T1000 (cell line): Measurements from ENCODE around the gene SSBP4.

Experiments
- DNase-seq: peaks from one replicate; lab custom pipeline; 2025; ENCODE audit warnings: mixed read lengths; lab: John Stamatoyannopoulos, UW

Gene SSBP4

DNA sequence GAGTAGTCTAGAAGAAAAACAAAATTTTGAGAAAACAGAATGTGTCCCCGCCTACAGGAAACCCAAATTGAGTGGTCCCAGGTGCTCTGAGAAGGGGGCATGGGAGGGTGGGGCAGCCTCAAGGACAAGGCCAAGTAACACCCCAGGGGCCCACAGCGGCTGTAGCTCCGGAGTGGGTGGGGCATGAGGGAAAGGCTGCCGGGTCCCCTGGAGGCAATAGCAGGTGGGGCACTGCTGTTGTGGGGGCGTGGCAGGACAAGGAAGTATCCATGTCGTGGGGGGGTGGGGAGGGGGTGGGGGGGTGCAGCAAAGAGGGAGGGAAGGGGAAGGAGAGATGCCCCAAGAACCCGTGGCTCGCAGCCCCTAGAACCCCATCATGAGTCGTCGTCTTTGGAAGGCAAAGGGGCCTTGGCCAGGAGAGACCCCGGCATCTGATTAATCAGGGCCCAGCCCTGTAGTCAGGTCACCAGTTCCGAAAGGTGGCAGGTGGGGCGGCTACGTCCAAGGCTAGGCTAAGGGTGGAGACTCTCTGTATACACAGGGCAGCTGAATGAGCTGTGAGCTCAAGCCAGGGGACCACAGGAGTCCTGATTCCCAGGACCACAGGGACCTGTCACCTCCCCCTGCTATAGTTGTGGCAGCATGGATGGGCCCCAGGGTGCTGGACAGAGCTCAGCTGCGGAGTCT lies 26.2 kb downstream of the SSBP4 start:
- DNase-seq = no peak

- no peak for DNase-seq
Observed at GRCh38 chr19:18446145-18446810, 27.1 kb downstream of the SSBP4 start.

- no peak for DNase-seq
Observed at GRCh38 chr19:18446811-18447359, 27.7 kb downstream of the SSBP4 start.

DNA sequence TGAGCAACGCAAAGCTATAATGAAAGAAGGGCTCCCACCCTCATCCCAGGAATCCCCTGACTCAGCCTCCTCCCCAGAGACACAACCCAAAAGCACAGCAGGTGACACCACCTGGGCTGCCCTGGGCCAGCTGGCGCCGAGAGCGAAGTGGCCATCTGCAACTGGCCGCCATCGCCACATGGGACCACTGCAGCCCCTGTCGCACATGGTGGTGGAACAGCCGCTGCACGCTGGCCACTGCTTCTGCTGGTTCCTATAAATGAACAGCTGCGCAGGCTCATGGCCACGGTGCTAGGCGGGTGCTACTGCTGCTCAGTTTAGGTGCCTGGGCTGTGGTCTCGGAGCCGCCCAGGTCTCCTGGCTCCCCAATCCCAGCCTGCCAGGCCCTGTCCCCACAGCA lies 30.4 kb downstream of the SSBP4 start:
- DNase-seq = no peak

DNA sequence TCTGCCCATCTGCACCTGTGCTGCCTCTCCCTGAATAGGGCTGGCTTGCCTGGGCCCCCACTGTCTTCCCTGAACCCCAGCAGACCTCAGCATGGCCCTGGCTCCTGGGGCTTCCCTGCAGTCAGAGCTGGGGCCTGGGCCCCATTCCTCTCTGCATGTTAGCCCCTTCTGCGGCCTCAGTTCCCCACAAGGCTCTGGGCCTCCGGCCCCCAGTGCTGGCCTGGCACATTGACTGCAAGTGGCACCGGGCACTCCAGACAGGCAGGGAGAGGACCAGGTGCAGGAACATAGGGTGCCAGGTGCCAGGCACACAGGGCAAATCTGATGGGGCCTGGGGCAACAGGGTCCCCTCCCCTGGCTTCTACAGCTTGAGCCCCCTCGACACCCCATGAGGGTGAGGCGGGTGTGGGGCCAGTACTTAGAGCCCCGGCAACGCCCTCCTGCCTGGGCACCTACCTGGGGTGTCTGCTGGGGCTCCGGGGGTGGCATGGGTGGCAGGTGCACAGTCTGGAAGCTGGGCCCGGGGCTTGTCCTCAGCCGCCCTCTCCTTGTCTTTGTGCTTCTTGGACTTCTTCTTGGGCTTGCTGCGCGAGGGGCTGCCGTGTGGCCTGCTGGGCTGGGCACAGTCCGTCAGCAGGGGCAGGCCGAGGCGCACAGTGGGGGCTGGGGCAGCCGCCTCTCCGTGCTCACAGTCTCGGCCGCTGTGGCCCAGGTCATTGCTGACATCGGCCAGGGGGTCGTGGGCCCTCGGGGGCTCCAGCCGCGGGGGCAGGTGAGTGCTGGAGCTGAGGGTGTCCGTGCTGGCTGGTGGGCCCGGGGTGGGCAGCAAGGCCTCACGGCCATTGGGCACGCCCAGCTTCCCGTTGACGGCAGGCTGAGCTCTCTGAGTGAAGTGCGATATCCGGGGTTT lies 31.1 kb downstream of the SSBP4 start:
- no peak for DNase-seq

GRCh38 chr19:18450931-18451836 lies 32.0 kb downstream of the SSBP4 start:
- peak; percentile 78 for DNase-seq

GRCh38 chr19:18452386-18452785 lies 33.2 kb downstream of the SSBP4 start:
- no peak for DNase-seq

- peak; percentile 56 for DNase-seq
Observed at GRCh38 chr19:18453269-18454024, 34.2 kb downstream of the SSBP4 start.

- DNase-seq = no peak
Observed at GRCh38 chr19:18456279-18456678, 37.1 kb downstream of the SSBP4 start.

- no peak for DNase-seq
Observed at GRCh38 chr19:18456974-18457373, 37.8 kb downstream of the SSBP4 start.

DNA sequence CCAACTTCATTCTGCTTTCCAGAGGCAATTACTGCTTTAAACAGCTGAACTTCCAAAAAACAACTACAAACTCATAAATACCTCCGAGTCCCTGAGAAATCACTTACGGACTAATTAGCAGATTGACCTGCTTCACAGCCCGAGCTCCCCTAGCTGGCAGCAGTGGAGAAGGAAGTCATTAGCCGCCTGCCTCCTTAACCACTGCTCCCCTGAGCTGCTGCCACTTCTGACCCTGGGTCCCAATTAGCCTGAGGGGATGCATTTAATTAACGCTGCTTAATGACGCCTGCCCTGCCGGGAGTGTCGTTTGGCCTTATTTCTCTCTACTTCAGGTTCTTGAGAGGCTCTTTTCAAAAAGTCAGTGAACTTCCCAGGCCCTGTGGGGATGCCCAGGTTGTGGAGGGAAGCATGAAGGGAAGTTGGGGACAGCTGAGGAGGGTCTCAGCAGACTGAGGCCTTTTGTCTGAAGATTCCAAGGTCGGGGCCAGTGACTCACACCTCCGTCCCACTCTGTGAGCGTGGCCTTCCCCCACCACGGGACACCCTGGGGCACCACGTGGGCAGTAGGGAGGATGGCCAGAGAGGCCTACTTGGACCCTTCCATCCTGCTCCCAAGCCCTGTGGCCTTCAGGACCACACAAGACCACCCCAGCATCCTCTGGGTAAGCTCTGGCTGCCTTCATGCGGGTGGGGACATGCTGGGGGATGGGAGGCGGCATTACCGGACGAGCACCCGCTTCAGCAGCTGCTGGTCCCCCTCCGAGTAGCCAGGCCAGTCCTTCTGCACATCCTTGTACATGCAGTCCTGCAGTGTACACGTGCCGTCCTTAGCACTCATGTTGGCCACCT lies 38.5 kb downstream of the SSBP4 start:
- no peak for DNase-seq

DNA sequence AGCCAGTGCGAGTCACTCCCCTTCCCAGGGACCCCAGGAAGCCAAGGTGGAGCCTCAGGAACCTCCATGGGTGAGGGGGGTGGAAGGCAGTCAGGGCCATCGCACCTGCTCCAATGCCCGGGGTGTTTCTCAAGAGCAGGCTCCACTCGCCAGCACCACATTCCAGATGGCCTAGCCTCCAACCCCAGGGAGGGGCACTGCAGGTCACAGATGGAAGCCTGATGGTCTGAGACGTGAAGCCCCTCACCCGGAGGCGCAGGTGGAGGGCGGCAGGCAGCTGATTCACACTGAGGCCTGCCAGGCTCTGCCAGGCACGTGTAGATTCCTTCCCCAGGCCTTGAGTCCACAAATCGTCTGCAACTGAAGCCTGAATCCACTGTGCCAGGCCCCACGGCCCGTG lies 41.7 kb downstream of the SSBP4 start:
- DNase-seq = no peak

DNA sequence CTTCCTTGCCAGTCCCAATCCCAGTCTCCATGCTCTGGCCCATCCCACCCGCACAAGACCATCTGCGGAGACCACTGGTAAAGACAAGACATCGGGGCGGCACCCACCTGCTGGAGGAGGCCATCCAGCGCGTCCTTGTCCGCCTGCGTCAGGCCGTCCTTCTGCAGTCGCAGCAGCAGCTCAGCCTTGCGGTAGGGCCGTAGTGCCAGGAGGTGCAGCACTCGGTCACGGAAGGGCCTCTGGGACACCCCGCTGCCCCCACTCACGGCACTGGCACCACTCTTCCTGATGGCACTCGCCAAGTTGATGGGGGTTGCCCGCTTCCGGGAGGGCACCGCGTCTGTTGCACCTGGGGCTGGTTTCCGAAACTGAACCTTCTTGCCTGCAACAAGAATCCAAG lies 42.3 kb downstream of the SSBP4 start:
- no peak for DNase-seq

- DNase-seq = no peak
Observed at GRCh38 chr19:18464646-18465045, 45.4 kb downstream of the SSBP4 start.

DNA sequence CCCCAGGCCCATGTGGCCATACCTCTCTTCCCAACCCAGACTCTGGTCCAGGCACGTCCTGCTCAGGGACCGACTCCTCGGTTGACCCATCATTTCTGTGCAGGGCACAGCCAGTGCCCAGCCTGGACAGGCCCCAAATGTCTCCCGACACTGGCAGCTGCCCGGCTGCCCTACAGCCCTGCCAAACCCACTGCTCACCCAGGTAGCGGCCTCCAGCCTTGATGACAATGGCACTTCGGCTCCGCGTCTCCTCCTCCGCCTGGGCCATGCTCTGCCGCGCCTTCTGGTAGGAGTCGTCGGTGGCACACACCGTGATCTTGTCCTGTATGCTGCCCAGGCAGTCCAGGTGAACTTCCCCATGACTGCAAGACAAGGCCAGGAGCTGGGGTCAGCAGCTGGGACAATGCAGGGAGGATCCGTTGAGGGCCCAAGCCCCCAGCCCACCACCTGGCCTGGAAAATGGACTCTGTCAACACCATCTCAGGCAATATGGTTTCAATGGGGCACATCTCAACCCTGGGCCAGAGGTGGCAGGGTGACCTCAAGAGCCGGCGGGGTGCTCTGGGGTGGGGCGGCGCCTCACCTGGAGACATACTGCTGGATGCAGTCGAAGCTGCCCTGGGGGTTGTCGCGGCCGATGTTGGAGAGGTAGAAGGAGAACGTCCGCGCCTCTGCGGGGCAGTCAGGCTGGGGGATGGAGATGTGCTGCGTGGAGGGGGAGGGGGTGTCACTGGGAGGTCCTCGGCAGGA lies 46.2 kb downstream of the SSBP4 start:
- no peak for DNase-seq

DNA sequence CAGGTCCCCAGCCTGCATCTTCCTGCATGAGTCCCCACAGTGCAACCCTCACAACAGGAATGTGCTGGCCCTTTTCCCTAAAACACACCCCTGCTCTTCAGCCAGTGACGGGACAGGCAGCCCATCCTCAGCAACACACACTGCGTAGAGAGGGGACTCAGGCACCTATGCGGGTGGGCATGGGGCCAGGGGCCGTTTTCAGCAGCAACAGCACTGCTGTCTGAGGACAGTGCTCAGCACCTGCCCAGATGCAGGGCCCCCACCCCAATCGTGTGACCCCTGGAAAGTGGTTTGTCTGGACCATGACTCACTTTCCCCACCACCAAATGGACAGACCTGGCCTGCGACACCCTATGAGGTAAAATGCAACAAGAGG lies 46.8 kb downstream of the SSBP4 start:
- no peak for DNase-seq

DNA sequence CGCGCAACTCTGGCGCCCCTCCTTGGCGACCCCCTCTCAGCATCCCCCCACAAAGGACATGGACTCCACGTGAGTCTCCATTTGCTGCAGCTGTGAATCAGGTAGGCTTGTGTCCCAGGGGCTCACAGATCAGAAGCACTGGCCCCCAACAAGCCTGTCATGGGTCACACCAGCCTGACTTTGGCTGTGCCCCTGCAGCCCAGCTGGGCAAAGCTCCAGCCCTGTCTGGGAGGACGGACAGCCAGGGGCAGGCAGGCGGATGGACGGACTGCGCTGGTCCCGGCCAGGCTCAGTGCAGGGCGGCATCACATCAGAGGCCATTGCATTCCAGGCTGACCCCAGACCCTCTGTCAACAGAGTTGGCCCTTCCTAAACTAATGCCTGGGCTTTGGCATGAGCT lies 47.2 kb downstream of the SSBP4 start:
- no peak for DNase-seq

DNA sequence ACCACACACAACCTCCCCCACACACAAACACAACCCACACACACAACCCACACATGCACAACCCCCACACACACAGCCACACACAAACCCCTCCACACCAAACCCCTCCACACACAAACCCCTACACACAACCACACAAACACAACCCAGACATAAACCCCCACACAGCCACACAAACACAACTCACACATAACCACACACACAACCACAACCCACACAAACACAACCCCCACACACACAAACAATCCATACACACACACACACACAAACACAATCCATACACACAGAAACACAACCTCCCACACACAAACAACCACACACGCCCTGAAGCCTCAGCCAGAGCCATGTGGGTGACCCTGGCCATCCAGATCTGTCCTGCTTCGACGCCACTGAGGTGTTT lies 48.8 kb downstream of the SSBP4 start:
- no peak for DNase-seq

- peak; percentile 28 for DNase-seq
Observed at GRCh38 chr19:18468517-18468916, 49.3 kb downstream of the SSBP4 start.
